K562 (cell line): ENCODE data around the gene PIP4K2A. TPM values are rescaled to one million over a fixed set of nuclear protein-coding genes. Genes with fewer than 3 reads are reported as not detected.

ENCODE experiments used
- ELF2 ChIP-seq: fragments of 250-450 bp; sonication (Bioruptor Pico); IDR thresholded peaks from 2 replicates; pipeline ENCODE4 v1.5.0; 2021; ENCODE audit warnings: mild to moderate bottlenecking
- GABPA ChIP-seq: fragments of 200-800 bp; sonication (Bioruptor generic); conservative IDR thresholded peaks from 2 replicates; pipeline ENCODE4 v1.6.1; 2016; ENCODE audit warnings: low read depth, missing genetic modification characterization, missing compliant biosample characterization
- HDGF ChIP-seq: fragments of 450-650 bp; IDR thresholded peaks from 2 replicates; pipeline ENCODE4 v1.6.1; 2016
- KDM4B ChIP-seq, 2 experiments: fragments of 450-650 bp in 1 of 2; sonication (generic) in 1 of 2; IDR thresholded peaks; 2 replicates each; pipeline ENCODE4 v1.6.1; 2016 to 2017; ENCODE audit warnings: borderline replicate concordance in 2 of 2, antibody characterized with exemption in 1 of 2, low read depth in 1 of 2, mild to moderate bottlenecking in 1 of 2
- L3MBTL2 ChIP-seq: fragments of 450-650 bp; IDR thresholded peaks from 2 replicates; pipeline ENCODE4 v1.6.1; 2016; ENCODE audit warnings: mild to moderate bottlenecking, moderate library complexity
- ZBTB7A ChIP-seq: IDR thresholded peaks from 2 replicates; pipeline ENCODE4 v1.6.1; 2011; ENCODE audit warnings: low read depth, mild to moderate bottlenecking, low read length, moderate library complexity, borderline replicate concordance; ENCODE audit not compliant: control insufficient read depth
- polyA plus RNA-seq, 8 experiments: library from polyadenylated mRNA; depleted of rRNA in 4 of 8; stranded (reverse) in 5 of 8; unstranded in 3 of 8; fragments of >200 nt; fragmentation: Nextera tagmentation in 2 of 8; fragmentation: Illumina TruSeq in 1 of 8; extraction: Ambion mirVana in 2 of 8; extraction: Trizol in 1 of 8; gene quantifications; 2 replicates each; pipeline versions ENCODE4 v1.2.1 to v1.2.3, GENCODE V29; 2011 to 2014; ENCODE audit warnings: inconsistent platforms in 1 of 8, missing spikeins in 1 of 8
- total RNA-seq, 7 experiments: library from RNA; depleted of rRNA in 6 of 7; stranded (reverse); fragments of >200 nt in 6 of 7; fragmentation: Illumina TruSeq in 2 of 7; extraction: Trizol in 2 of 7; gene quantifications; 2 replicates each; pipeline versions ENCODE4 v1.2.1 to v1.2.3, GENCODE V29; 2011 to 2021; ENCODE audit warnings: low replicate concordance in 1 of 7
- TF ChIP-seq, protein P1 (sequence below): fragments of 450-650 bp; conservative IDR thresholded peaks from 2 replicates; pipeline ENCODE4 v1.6.1; 2016; ENCODE audit warnings: missing genetic modification characterization, low read depth, mild to moderate bottlenecking, missing compliant biosample characterization, moderate library complexity
- TF ChIP-seq, protein P2 (sequence below): fragments of 450-650 bp; IDR thresholded peaks from 2 replicates; pipeline ENCODE4 v1.6.1; 2016; ENCODE audit warnings: borderline replicate concordance
- TF ChIP-seq, protein P3 (sequence below): conservative IDR thresholded peaks from 2 replicates; pipeline ENCODE4 v1.6.1; 2011; ENCODE audit warnings: low read depth, mild to moderate bottlenecking, low read length; ENCODE audit not compliant: control insufficient read depth
- TF ChIP-seq, protein P4 (sequence below): IDR thresholded peaks from 2 replicates; pipeline ENCODE4 v1.6.1; 2014; ENCODE audit warnings: antibody characterized with exemption
- TF ChIP-seq, protein P5 (sequence below): fragments of 450-650 bp; IDR thresholded peaks from 2 replicates; pipeline ENCODE4 v1.6.1; 2017; ENCODE audit warnings: antibody characterized with exemption
- TF ChIP-seq, protein P6 (sequence below): fragments of 450-650 bp; formaldehyde crosslinking; IDR thresholded peaks from 2 replicates; pipeline ENCODE4 v1.4.0; 2020; ENCODE audit warnings: mild to moderate bottlenecking, mixed read lengths
- TF ChIP-seq, protein P7 (sequence below): fragments of 250-450 bp; sonication (Bioruptor Pico); IDR thresholded peaks from 2 replicates; pipeline ENCODE4 v1.9.0; 2021; ENCODE audit warnings: mild to moderate bottlenecking, inconsistent platforms
- TF ChIP-seq, protein P8 (sequence below): fragments of 250-450 bp; sonication (Bioruptor Pico); IDR thresholded peaks from 2 replicates; pipeline ENCODE4 v1.8.0; 2021; ENCODE audit warnings: moderate library complexity, mild to moderate bottlenecking, inconsistent platforms

Gene PIP4K2A
- total and polyA plus RNA-seq, 9 of the 15 experiments (the other 6 are each of a cell fraction or from before 2014, with no cell fraction given) = 35.6 to 117 (median 71.9) TPM

DNA sequence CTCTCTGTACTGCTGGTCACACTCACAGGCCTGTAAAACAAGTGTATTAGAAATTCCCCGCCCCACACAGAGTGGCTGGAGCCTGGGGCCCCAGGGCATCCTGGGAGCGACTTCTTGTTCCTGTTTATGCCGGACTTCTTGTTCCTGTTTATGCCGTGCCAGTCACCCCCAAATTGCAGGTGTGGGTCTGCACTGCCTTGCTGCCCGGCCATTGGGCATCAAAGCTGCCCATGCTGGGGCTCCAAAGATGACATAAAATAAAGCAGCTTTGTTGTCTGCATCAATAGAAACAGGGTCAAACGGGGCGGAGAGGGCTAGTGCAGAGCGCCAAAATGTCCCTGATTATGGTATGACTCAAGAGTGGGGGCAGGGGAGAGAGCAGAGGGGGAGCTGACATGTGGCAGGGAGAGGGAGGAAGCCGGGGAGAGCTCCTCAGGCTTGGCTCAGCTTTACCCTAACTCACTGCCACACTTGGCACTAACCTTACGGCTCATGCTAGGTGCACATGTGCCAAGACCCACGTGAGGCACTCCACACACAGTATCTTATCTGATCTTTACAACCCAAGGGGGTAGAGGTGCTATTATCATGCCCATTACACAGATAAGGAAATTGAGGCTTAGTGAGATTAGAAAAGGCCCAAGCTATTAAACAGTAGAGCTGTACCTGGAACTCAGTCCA is 98.4 kb downstream of the PIP4K2A start (continued):
- TF ChIP-seq, protein P1, sequence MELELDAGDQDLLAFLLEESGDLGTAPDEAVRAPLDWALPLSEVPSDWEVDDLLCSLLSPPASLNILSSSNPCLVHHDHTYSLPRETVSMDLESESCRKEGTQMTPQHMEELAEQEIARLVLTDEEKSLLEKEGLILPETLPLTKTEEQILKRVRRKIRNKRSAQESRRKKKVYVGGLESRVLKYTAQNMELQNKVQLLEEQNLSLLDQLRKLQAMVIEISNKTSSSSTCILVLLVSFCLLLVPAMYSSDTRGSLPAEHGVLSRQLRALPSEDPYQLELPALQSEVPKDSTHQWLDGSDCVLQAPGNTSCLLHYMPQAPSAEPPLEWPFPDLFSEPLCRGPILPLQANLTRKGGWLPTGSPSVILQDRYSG (tag) = peak; percentile 72
- TF ChIP-seq, protein P2, sequence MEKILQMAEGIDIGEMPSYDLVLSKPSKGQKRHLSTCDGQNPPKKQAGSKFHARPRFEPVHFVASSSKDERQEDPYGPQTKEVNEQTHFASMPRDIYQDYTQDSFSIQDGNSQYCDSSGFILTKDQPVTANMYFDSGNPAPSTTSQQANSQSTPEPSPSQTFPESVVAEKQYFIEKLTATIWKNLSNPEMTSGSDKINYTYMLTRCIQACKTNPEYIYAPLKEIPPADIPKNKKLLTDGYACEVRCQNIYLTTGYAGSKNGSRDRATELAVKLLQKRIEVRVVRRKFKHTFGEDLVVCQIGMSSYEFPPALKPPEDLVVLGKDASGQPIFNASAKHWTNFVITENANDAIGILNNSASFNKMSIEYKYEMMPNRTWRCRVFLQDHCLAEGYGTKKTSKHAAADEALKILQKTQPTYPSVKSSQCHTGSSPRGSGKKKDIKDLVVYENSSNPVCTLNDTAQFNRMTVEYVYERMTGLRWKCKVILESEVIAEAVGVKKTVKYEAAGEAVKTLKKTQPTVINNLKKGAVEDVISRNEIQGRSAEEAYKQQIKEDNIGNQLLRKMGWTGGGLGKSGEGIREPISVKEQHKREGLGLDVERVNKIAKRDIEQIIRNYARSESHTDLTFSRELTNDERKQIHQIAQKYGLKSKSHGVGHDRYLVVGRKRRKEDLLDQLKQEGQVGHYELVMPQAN = 0 out of 2 replicates have a peak, but pooled peaks have one; percentile 34
- TF ChIP-seq L3MBTL2 (peak; percentile 68), KDM4B (IDR thresholded peaks at IDR 0.05; ENCODE audit: borderline replicate concordance in 2 of 2, low read depth in 1 of 2) (no peak), HDGF (peak; percentile 46; the same call in 1 of the 2 replicates), ZBTB7A (no peak), ELF2 (CRISPR knock-in tag) (no peak), GABPA (tag) (peak; percentile 45)
- TF ChIP-seq, protein P3, sequence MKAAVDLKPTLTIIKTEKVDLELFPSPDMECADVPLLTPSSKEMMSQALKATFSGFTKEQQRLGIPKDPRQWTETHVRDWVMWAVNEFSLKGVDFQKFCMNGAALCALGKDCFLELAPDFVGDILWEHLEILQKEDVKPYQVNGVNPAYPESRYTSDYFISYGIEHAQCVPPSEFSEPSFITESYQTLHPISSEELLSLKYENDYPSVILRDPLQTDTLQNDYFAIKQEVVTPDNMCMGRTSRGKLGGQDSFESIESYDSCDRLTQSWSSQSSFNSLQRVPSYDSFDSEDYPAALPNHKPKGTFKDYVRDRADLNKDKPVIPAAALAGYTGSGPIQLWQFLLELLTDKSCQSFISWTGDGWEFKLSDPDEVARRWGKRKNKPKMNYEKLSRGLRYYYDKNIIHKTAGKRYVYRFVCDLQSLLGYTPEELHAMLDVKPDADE = no peak
- TF ChIP-seq, protein P4, sequence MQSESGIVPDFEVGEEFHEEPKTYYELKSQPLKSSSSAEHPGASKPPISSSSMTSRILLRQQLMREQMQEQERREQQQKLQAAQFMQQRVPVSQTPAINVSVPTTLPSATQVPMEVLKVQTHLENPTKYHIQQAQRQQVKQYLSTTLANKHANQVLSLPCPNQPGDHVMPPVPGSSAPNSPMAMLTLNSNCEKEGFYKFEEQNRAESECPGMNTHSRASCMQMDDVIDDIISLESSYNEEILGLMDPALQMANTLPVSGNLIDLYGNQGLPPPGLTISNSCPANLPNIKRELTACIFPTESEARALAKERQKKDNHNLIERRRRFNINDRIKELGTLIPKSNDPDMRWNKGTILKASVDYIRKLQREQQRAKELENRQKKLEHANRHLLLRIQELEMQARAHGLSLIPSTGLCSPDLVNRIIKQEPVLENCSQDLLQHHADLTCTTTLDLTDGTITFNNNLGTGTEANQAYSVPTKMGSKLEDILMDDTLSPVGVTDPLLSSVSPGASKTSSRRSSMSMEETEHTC = peak; percentile 5; the same call in 1 of the 2 replicates
- TF ChIP-seq, protein P5, sequence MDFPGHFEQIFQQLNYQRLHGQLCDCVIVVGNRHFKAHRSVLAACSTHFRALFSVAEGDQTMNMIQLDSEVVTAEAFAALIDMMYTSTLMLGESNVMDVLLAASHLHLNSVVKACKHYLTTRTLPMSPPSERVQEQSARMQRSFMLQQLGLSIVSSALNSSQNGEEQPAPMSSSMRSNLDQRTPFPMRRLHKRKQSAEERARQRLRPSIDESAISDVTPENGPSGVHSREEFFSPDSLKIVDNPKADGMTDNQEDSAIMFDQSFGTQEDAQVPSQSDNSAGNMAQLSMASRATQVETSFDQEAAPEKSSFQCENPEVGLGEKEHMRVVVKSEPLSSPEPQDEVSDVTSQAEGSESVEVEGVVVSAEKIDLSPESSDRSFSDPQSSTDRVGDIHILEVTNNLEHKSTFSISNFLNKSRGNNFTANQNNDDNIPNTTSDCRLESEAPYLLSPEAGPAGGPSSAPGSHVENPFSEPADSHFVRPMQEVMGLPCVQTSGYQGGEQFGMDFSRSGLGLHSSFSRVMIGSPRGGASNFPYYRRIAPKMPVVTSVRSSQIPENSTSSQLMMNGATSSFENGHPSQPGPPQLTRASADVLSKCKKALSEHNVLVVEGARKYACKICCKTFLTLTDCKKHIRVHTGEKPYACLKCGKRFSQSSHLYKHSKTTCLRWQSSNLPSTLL = no peak
- TF ChIP-seq, protein P6, sequence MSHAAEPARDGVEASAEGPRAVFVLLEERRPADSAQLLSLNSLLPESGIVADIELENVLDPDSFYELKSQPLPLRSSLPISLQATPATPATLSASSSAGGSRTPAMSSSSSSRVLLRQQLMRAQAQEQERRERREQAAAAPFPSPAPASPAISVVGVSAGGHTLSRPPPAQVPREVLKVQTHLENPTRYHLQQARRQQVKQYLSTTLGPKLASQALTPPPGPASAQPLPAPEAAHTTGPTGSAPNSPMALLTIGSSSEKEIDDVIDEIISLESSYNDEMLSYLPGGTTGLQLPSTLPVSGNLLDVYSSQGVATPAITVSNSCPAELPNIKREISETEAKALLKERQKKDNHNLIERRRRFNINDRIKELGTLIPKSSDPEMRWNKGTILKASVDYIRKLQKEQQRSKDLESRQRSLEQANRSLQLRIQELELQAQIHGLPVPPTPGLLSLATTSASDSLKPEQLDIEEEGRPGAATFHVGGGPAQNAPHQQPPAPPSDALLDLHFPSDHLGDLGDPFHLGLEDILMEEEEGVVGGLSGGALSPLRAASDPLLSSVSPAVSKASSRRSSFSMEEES (CRISPR knock-in tag) = no peak
- TF ChIP-seq, protein P7, sequence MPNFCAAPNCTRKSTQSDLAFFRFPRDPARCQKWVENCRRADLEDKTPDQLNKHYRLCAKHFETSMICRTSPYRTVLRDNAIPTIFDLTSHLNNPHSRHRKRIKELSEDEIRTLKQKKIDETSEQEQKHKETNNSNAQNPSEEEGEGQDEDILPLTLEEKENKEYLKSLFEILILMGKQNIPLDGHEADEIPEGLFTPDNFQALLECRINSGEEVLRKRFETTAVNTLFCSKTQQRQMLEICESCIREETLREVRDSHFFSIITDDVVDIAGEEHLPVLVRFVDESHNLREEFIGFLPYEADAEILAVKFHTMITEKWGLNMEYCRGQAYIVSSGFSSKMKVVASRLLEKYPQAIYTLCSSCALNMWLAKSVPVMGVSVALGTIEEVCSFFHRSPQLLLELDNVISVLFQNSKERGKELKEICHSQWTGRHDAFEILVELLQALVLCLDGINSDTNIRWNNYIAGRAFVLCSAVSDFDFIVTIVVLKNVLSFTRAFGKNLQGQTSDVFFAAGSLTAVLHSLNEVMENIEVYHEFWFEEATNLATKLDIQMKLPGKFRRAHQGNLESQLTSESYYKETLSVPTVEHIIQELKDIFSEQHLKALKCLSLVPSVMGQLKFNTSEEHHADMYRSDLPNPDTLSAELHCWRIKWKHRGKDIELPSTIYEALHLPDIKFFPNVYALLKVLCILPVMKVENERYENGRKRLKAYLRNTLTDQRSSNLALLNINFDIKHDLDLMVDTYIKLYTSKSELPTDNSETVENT (CRISPR knock-in tag) = no peak
- TF ChIP-seq, protein P8, sequence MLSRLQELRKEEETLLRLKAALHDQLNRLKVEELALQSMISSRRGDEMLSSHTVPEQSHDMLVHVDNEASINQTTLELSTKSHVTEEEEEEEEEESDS = no peak
